A549 (cell line): ENCODE measurements around the gene FOXK1.

Source experiments
- BHLHE40 ChIP-seq: IDR thresholded peaks from 2 replicates; pipeline ENCODE4 v1.6.1; 2012; ENCODE audit warnings: low read depth, low read length, inconsistent platforms
- CEBPB ChIP-seq, 2 experiments: fragments of >200 bp in 1 of 2; sonication (Bioruptor Twin) in 1 of 2; formaldehyde crosslinking in 1 of 2; IDR thresholded peaks; 2 replicates each; pipeline ENCODE4 v1.6.1; 2012 to 2016
- HDAC2 ChIP-seq: fragments of 200-600 bp; sonication (generic); IDR thresholded peaks from 2 replicates; pipeline ENCODE4 v1.6.1; 2016
- POLR2A ChIP-seq: IDR thresholded peaks from 2 replicates; pipeline ENCODE4 v1.6.1; 2012; ENCODE audit warnings: mild to moderate bottlenecking, low read length
- RFX5 ChIP-seq: fragments of 450-650 bp; IDR thresholded peaks from 2 replicates; pipeline ENCODE4 v1.7.1; 2014; ENCODE audit warnings: antibody characterized with exemption, mild to moderate bottlenecking, moderate library complexity
- TF ChIP-seq, protein P1 (sequence below): fragments of 450-650 bp; IDR thresholded peaks from 2 replicates; pipeline ENCODE4 v1.6.1; 2014; ENCODE audit warnings: antibody characterized with exemption
- TF ChIP-seq, protein P2 (sequence below): fragments of >200 bp; sonication (Bioruptor Twin); formaldehyde crosslinking; IDR thresholded peaks from 3 replicates; pipeline ENCODE4 v1.5.1; 2016
- TF ChIP-seq, protein P3 (sequence below): fragments of >200 bp; sonication (Bioruptor Twin); formaldehyde crosslinking; IDR thresholded peaks from 2 replicates; pipeline ENCODE4 v1.6.1; 2016
- TF ChIP-seq, protein P4 (sequence below): IDR thresholded peaks from 2 replicates; pipeline ENCODE4 v1.6.1; 2012

DNA sequence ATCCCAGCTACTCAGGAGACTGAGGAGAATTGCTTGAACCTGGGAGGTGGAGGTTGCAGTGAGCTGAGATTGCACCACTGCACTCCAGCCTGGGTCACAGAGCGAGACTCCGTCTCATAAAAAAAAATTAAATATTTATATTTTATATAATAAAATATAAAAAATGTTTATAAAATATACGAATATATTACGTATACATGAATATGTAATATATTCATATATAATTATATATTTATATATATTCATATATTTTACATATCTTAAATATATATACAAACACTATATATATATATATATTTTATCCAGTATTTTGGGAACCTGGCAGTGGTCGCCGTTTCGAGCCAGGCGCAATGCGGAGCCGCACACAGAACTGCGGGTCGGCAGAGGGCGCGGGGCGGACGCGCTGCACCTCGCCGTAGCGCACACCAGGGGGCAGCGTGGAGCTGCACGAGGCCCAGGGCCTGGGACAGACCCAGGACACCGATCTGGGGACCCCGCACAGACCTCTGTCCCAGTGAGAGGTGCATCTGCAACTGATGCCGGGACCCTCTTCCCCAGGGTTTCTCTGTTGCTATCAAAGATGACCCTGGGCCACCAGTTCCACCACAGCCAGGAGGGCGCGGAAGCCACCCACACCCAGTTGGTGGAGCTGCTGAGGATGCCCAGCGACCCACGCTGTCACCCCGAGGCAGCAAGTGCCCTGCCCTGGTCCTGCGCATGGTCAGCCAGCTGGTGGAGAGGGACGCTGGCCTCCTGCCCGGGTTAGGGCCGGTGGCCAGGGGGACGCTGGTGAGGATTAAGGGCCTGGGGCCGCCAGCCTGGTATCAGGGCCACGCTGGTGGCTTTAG is 116.0 kb downstream of the FOXK1 start:
- TF ChIP-seq, protein P1, sequence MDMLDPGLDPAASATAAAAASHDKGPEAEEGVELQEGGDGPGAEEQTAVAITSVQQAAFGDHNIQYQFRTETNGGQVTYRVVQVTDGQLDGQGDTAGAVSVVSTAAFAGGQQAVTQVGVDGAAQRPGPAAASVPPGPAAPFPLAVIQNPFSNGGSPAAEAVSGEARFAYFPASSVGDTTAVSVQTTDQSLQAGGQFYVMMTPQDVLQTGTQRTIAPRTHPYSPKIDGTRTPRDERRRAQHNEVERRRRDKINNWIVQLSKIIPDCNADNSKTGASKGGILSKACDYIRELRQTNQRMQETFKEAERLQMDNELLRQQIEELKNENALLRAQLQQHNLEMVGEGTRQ, result no peak
- TF ChIP-seq, protein P2, sequence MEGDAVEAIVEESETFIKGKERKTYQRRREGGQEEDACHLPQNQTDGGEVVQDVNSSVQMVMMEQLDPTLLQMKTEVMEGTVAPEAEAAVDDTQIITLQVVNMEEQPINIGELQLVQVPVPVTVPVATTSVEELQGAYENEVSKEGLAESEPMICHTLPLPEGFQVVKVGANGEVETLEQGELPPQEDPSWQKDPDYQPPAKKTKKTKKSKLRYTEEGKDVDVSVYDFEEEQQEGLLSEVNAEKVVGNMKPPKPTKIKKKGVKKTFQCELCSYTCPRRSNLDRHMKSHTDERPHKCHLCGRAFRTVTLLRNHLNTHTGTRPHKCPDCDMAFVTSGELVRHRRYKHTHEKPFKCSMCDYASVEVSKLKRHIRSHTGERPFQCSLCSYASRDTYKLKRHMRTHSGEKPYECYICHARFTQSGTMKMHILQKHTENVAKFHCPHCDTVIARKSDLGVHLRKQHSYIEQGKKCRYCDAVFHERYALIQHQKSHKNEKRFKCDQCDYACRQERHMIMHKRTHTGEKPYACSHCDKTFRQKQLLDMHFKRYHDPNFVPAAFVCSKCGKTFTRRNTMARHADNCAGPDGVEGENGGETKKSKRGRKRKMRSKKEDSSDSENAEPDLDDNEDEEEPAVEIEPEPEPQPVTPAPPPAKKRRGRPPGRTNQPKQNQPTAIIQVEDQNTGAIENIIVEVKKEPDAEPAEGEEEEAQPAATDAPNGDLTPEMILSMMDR, result peak; percentile 96
- TF ChIP-seq, protein P3, sequence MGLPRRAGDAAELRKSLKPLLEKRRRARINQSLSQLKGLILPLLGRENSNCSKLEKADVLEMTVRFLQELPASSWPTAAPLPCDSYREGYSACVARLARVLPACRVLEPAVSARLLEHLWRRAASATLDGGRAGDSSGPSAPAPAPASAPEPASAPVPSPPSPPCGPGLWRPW, result no peak
- TF ChIP-seq POLR2A (no peak), CEBPB (IDR thresholded peaks at IDR 0.05) (no peak), HDAC2 (no peak), BHLHE40 (no peak), RFX5 (no peak)
- TF ChIP-seq, protein P4, sequence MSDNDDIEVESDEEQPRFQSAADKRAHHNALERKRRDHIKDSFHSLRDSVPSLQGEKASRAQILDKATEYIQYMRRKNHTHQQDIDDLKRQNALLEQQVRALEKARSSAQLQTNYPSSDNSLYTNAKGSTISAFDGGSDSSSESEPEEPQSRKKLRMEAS, result peak; percentile 75
